Head of caudate nucleus (tissue), 42 donors: ENCODE data around the gene TEX36.

Source experiments
- DNase-seq, 42 donors: peaks; one replicate each; pipeline versions ENCODE4 v3.0.0 to v3.0.0-alpha.2; 2020 to 2021; ENCODE audit warnings: mixed read lengths in 7 of 42
- intact Hi-C: fragments of 100-400 bp; cut with DNase I; formaldehyde crosslinking; loops from one replicate; pipeline ENCODE4 v1.15.0; 2022

Gene TEX36

GRCh38 chr10:125606414-125607010 is 76.5 kb downstream of the TEX36 start:
- intact Hi-C loops = no loop called here
- no peak for DNase-seq
